Keratinocyte (primary cell): ENCODE measurements around the gene LGR6. TPM values are rescaled to one million over a fixed set of nuclear protein-coding genes. Genes with fewer than 3 reads are reported as not detected.

Experiments used
- DNase-seq: peaks from one replicate; pipeline ENCODE4 v3.0.0-alpha.2; 2011; ENCODE audit warnings: low read depth, missing footprints, low spot score
- FAIRE-seq: peaks from 2 replicates; lab custom pipeline; 2011; peaks lifted over from hg19 to GRCh38; lab: Jason Lieb, UNC
- H2AFZ ChIP-seq: 2 replicates; pipeline ENCODE4 v1.6.0; 2012; ENCODE audit warnings: low read length, control low read depth, inconsistent platforms; ENCODE audit not compliant: control insufficient read depth
- H3K27ac ChIP-seq: 2 replicates; pipeline ENCODE4 v1.5.1; 2011; ENCODE audit warnings: low read length; ENCODE audit not compliant: control insufficient read depth, insufficient read depth
- H3K27me3 ChIP-seq: 3 replicates; pipeline ENCODE4 v1.6.0; 2011; ENCODE audit warnings: low read length; ENCODE audit not compliant: control insufficient read depth, insufficient read depth; ENCODE audit errors: extremely low read depth
- H3K36me3 ChIP-seq, 2 experiments: 2 replicates in 1 of 2; 3 replicates in 1 of 2; pipeline ENCODE4 v1.5.1; 2011; ENCODE audit warnings: low read length in 2 of 2, mild to moderate bottlenecking in 1 of 2; ENCODE audit not compliant: control insufficient read depth in 2 of 2, insufficient read depth in 2 of 2; ENCODE audit errors: extremely low read depth in 1 of 2
- H3K4me1 ChIP-seq: 3 replicates; pipeline ENCODE4 v1.5.1; 2011; ENCODE audit warnings: low read length; ENCODE audit not compliant: control insufficient read depth, insufficient read depth; ENCODE audit errors: extremely low read depth
- H3K4me2 ChIP-seq: 3 replicates; pipeline ENCODE4 v1.6.0; 2011; ENCODE audit warnings: low read depth, low read length; ENCODE audit not compliant: control insufficient read depth, insufficient read depth; ENCODE audit errors: extremely low read depth
- H3K4me3 ChIP-seq, 3 experiments: fragments of 200-600 bp in 1 of 3; sonication (generic) in 1 of 3; 2 replicates in 2 of 3; 3 replicates in 1 of 3; pipeline ENCODE4 v1.5.1; 2011 to 2016; ENCODE audit warnings: low read length in 3 of 3, mild to moderate bottlenecking in 3 of 3, control low read depth in 2 of 3, inconsistent platforms in 1 of 3, low read depth in 1 of 3, mixed read lengths in 1 of 3, mixed run types in 1 of 3, moderate library complexity in 1 of 3; ENCODE audit not compliant: control insufficient read depth in 2 of 3, insufficient read depth in 2 of 3; ENCODE audit errors: extremely low read depth in 1 of 3
- H3K79me2 ChIP-seq: 2 replicates; pipeline ENCODE4 v1.6.0; 2012; ENCODE audit warnings: low read length; ENCODE audit not compliant: control insufficient read depth, insufficient read depth
- H3K9ac ChIP-seq: 3 replicates; pipeline ENCODE4 v1.6.0; 2011; ENCODE audit warnings: low read length; ENCODE audit not compliant: control insufficient read depth, insufficient read depth; ENCODE audit errors: extremely low read depth
- H3K9me1 ChIP-seq: 3 replicates; pipeline ENCODE4 v1.6.0; 2011; ENCODE audit warnings: low read length; ENCODE audit not compliant: control insufficient read depth, insufficient read depth; ENCODE audit errors: extremely low read depth
- H3K9me3 ChIP-seq: 2 replicates; pipeline ENCODE4 v1.5.1; 2012; ENCODE audit warnings: low read depth, low read length; ENCODE audit not compliant: control insufficient read depth
- H4K20me1 ChIP-seq: 3 replicates; pipeline ENCODE4 v1.6.0; 2011; ENCODE audit warnings: low read length; ENCODE audit not compliant: control insufficient read depth, insufficient read depth; ENCODE audit errors: extremely low read depth
- CTCF ChIP-seq, 3 experiments: IDR thresholded peaks in 1 of 3; conservative IDR thresholded peaks in 1 of 3; optimal IDR thresholded peaks in 1 of 3; 2 replicates in 2 of 3; 3 replicates in 1 of 3; pipeline versions ENCODE3 to v1.5.1; 2011; ENCODE audit warnings: low read length in 3 of 3, mild to moderate bottlenecking in 3 of 3, moderate library complexity in 2 of 3, control low read depth in 1 of 3, inconsistent platforms in 1 of 3; ENCODE audit not compliant: insufficient read depth in 2 of 3; ENCODE audit errors: extremely low read depth in 1 of 3
- EZH2 ChIP-seq: IDR thresholded peaks from one replicate; pipeline ENCODE4 v1.6.1; 2012; ENCODE audit warnings: inconsistent platforms, mild to moderate bottlenecking, low read length, moderate library complexity
- dilution Hi-C: fragments of 300-500 bp; cut with MboI; formaldehyde crosslinking; loops from one replicate; pipeline ENCODE4 v1.7.0; 2020; ENCODE audit warnings: low sequenced_read_pairs; ENCODE audit not compliant: extremely low pct_ligation_motif_present
- polyA plus RNA-seq, 5 experiments: library from polyadenylated mRNA; depleted of rRNA in 3 of 5; stranded (reverse) in 3 of 5; stranded (forward) in 1 of 5; unstranded in 1 of 5; fragments of >200 nt; gene quantifications; 1 replicate in 1 of 5; 2 replicates in 3 of 5; 3 replicates in 1 of 5; pipeline versions ENCODE4 v1.2.1 to v1.2.3, GENCODE V29; 2011 to 2012; ENCODE audit warnings: missing spikeins in 2 of 5, low read depth in 1 of 5, low replicate concordance in 1 of 5

LGR6 gene
- polyA plus RNA-seq, 1 donor (not counting 4 experiments of a cell fraction or from before 2014, with no cell fraction given) = 0.42 TPM

- dilution Hi-C loops = no loop called here
- Histone ChIP-seq H3K4me1 (peaks cover 8% of the 10 kb centered on the region), H3K79me2 (no peaks in the 10 kb centered on the region), H3K9me3 (no peaks in the 10 kb centered on the region), H3K27ac (no peak overlapping the region), H3K4me2 (no peak overlapping the region), H4K20me1 (no peaks in the 10 kb centered on the region), H3K27me3 (no peaks in the 10 kb centered on the region), H3K9me1 (no peaks in the 10 kb centered on the region), H3K9ac (no peak overlapping the region), H3K4me3 (no peak overlapping the region), H3K36me3 (no peaks in the 10 kb centered on the region), H2AFZ (no peak overlapping the region)
- FAIRE-seq (no peak), DNase-seq (no peak)
- TF ChIP-seq EZH2 (no peak), CTCF (optimal IDR thresholded peaks at IDR 0.05 in 1 of 3, IDR thresholded peaks at IDR 0.05 in 1 of 3, conservative IDR thresholded peaks at IDR 0.05 in 1 of 3; ENCODE audit: extremely low read depth in 1 of 3, insufficient read depth in 2 of 3, low read length in 3 of 3) (no peak)
Observed at GRCh38 chr1:202275061-202275770, 81.6 kb downstream of the LGR6 start.

- no peaks in the 10 kb centered on the region for H3K36me3 ChIP-seq
- no peak for DNase-seq
- H2AFZ ChIP-seq = no peak overlapping the region
- H3K27me3 ChIP-seq = no peaks in the 10 kb centered on the region
- no peak overlapping the region for H3K4me2 ChIP-seq
- H3K4me3 ChIP-seq = no peak overlapping the region
- no peak overlapping the region for H3K9ac ChIP-seq
- dilution Hi-C loops = no loop called here
- H4K20me1 ChIP-seq = no peaks in the 10 kb centered on the region
- no peaks in the 10 kb centered on the region for H3K9me1 ChIP-seq
- peaks cover 18% of the 10 kb centered on the region for H3K4me1 ChIP-seq
- FAIRE-seq = no peak
- no peaks in the 10 kb centered on the region for H3K9me3 ChIP-seq
- H3K27ac ChIP-seq = no peak overlapping the region
- TF ChIP-seq EZH2 (no peak), CTCF (optimal IDR thresholded peaks at IDR 0.05 in 1 of 3, IDR thresholded peaks at IDR 0.05 in 1 of 3, conservative IDR thresholded peaks at IDR 0.05 in 1 of 3; ENCODE audit: extremely low read depth in 1 of 3, insufficient read depth in 2 of 3, low read length in 3 of 3) (no peak)
- no peaks in the 10 kb centered on the region for H3K79me2 ChIP-seq
Observed at GRCh38 chr1:202276081-202276715, 82.6 kb downstream of the LGR6 start.
